ENCODE measurements around the gene NPC1. TPM values are rescaled to one million over a fixed set of nuclear protein-coding genes. Genes with fewer than 3 reads are reported as not detected.
"Not testable (repeated sequence)": the region's sequence is repeated elsewhere in the genome, so short reads cannot be mapped to it uniquely, and the experiment has no call there.

NPC1 gene
- total RNA-seq, 2 experiments from 2014 or later = 25.9 to 27.9 TPM

GRCh38 chr18:23583071-23583865 is 3.0 kb downstream of the NPC1 start:
- intact Hi-C loops (cut with micrococcal nuclease) = loop anchor here (10.0 kb wide), 1 partner anchor 788 kb away; no protein-coding TSS in a partner anchor
- H3K36me3 Mint-ChIP-seq (ENCODE audit: low read depth) = peaks cover 3% of the 10 kb centered on the region
- H3K4me3 Mint-ChIP-seq = no peak overlapping the region
- H3K27me3 Mint-ChIP-seq (ENCODE audit: low read depth) = no peaks in the 10 kb centered on the region
- H3K4me1 Mint-ChIP-seq (ENCODE audit: low read depth) = peaks cover 57% of the 10 kb centered on the region
- no peaks in the 10 kb centered on the region for H3K9me3 Mint-ChIP-seq
- no peak overlapping the region for H3K27ac Mint-ChIP-seq
- CTCF ChIA-PET = interaction anchor here (0.6 to 3.6 kb wide), 4 partner anchors 12 to 120 kb away, joined by 3 to 22 read pairs (median 4); no protein-coding TSS in a partner anchor
- no peak for DNase-seq

DNA sequence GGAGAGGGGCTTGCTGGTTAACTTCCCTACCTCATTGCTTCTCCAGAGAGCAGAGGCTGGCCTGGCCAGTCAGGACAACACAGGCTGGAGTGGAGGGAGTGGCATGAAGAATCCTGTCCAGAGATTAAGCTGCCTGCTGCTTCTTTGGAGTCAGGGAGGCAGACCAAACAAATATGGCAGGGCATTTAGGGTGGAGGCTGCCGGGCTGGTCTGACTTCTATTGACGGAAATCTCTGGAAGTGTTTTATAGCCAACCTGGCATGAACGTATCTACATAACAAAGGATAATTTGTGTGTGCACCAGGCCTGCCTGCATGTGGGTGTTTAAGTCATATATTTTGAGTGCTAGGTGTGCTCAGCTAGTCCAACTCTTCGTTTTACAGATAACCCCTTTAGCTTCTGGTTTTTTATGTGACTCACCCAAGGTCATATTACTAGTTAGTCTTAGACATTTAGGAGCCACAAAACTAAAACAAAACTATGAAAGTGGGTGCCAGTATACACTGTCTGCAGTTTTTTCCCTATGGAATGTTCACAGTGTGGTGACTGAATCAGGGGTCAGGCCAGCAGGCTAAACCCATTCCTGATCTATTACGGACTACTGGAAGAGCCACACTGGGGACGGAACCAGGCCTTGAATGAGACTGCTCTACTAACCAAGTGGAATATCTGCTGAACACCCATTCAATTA is 5.5 kb downstream of the NPC1 start:
- Mint-ChIP-seq H3K27me3 (ENCODE audit: low read depth) (no peaks in the 10 kb centered on the region), H3K4me1 (ENCODE audit: low read depth) (peaks cover 52% of the 10 kb centered on the region), H3K4me3 (no peak overlapping the region), H3K27ac (no peak overlapping the region), H3K36me3 (ENCODE audit: low read depth) (peaks cover 8% of the 10 kb centered on the region), H3K9me3 (no peaks in the 10 kb centered on the region)
- intact Hi-C loops (cut with micrococcal nuclease) = loop anchor here (10.0 kb wide), 1 partner anchor 786 kb away; no protein-coding TSS in a partner anchor
- CTCF ChIA-PET = interaction anchor here (0.6 to 4.1 kb wide), 7 partner anchors 40 to 122 kb away, joined by 3 to 18 read pairs (median 4); no protein-coding TSS in a partner anchor
- DNase-seq = no peak

DNA sequence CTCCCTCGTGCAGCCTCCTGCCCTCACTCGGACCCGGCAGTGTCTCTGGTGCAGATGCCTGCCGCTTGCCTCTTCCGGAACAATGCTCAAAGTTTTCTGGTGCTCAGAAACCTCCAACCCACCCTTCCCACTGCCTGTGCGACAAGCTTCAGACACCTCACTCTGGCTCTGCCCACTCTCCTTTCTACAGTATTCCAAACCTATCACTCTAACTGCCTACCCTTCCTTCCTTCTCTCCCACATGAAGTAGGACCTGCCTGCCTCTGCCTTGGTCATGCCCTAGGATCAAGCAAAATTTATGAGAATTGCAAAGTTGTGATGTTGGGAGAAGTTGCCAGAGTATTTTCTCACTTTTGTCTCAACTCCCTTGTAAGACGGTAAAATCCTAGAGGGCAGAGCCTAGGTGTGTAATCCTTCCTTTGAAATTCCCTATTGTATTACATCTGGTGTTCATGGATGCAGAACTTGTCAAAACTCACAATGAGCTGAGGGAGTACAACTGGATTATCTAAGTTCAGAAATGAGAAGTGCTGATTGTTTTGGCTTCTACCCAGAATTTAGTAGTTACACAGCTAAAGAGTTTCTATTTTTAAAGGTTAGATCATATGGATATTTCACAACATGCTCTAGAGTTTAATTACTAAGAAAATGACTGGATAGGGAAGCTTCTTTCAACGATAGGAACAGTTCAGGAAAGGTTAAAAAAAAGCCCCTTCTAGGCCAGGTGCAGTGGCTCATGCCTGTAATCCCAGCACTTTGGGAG is 7.2 kb downstream of the NPC1 start:
- H3K36me3 Mint-ChIP-seq (ENCODE audit: low read depth) = peaks cover 13% of the 10 kb centered on the region
- peaks cover 53% of the 10 kb centered on the region for H3K4me1 Mint-ChIP-seq (ENCODE audit: low read depth)
- CTCF ChIA-PET = interaction anchor here (4.1 kb wide), 1 partner anchor 63 kb away, joined by 18 read pairs; no protein-coding TSS in a partner anchor
- no peak overlapping the region for H3K27ac Mint-ChIP-seq
- intact Hi-C loops (cut with micrococcal nuclease) = no loop called here
- no peaks in the 10 kb centered on the region for H3K27me3 Mint-ChIP-seq (ENCODE audit: low read depth)
- H3K9me3 Mint-ChIP-seq = no peaks in the 10 kb centered on the region
- H3K4me3 Mint-ChIP-seq = no peak overlapping the region
- DNase-seq = no peak

DNA sequence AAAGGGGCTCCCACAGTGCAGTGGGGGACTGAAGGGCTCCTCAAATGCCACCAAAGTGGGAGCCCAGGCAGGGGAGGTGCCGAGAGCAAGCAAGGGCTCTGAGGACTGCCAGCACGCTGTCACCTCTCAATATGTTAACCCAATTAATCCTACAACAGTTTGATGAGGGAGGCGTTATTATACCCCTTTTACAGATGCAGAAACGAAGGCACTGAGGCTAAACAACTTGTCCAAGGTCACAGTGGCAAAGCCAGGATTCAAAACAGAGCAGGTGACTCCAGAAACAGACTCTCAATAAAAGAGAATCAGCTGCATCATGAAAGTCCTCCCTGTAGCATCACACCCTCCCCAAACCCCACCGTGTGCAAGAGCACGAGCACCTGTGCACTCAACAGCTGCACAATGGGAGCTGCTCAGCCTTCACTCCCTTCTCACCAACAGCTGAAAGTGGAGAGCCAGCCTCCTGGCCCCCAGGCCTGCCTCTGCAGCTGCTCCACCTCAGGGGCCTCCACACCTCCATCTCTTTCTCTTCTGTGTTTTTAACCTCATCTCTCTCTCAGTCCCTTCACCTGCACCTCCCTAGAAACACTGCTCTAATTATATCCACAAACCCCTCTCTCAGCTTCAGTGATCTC is 8.1 kb downstream of the NPC1 start:
- H3K9me3 Mint-ChIP-seq = no peaks in the 10 kb centered on the region
- intact Hi-C loops (cut with micrococcal nuclease) = no loop called here
- no peak overlapping the region for H3K27ac Mint-ChIP-seq
- peaks cover 12% of the 10 kb centered on the region for H3K36me3 Mint-ChIP-seq (ENCODE audit: low read depth)
- peaks cover 56% of the 10 kb centered on the region for H3K4me1 Mint-ChIP-seq (ENCODE audit: low read depth)
- CTCF ChIA-PET = interaction anchor here (4.1 kb wide), 1 partner anchor 62 kb away, joined by 18 read pairs; no protein-coding TSS in a partner anchor
- H3K4me3 Mint-ChIP-seq = no peak overlapping the region
- no peaks in the 10 kb centered on the region for H3K27me3 Mint-ChIP-seq (ENCODE audit: low read depth)
- no peak for DNase-seq

GRCh38 chr18:23577521-23577920 is 8.8 kb downstream of the NPC1 start:
- H3K4me1 Mint-ChIP-seq (ENCODE audit: low read depth) = peaks cover 55% of the 10 kb centered on the region
- CTCF ChIA-PET, H3K4me3 Mint-ChIP-seq: not testable (repeated sequence)

DNA sequence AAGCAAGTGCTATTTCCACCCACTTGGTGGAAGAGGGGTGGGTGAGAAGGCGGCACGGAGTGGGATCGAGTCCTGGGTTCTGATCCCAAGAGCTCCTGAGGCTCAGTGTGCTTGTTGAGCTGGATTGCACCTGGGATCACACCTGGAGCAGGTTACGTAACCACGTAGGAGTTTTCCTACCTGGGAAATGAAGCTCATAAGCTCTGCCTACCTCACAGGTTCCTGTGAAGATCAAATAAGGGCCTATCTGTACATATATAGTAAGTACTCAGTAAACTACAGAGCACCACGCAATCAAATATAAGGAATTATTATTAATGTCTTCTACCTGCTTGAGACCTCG is 11.0 kb downstream of the NPC1 start:
- CTCF ChIA-PET = interaction anchor here (0.6 to 1.4 kb wide), 2 partner anchors 10 to 164 kb away, joined by 3 read pairs; no protein-coding TSS in a partner anchor
- peaks cover 39% of the 10 kb centered on the region for H3K4me1 Mint-ChIP-seq (ENCODE audit: low read depth)
- intact Hi-C loops (cut with micrococcal nuclease) = no loop called here
- H3K27me3 Mint-ChIP-seq (ENCODE audit: low read depth) = no peaks in the 10 kb centered on the region
- DNase-seq = no peak
- no peaks in the 10 kb centered on the region for H3K9me3 Mint-ChIP-seq
- no peak overlapping the region for H3K4me3 Mint-ChIP-seq
- peak overlapping the region; percentile 83 for H3K27ac Mint-ChIP-seq
- peaks cover 20% of the 10 kb centered on the region for H3K36me3 Mint-ChIP-seq (ENCODE audit: low read depth)

More at GRCh38 chr18:23577521-23577920, 8.8 kb downstream of the NPC1 start:
- H3K27me3 Mint-ChIP-seq (ENCODE audit: low read depth); H3K9me3 Mint-ChIP-seq; DNase-seq; intact Hi-C loops (cut with micrococcal nuclease); H3K27ac Mint-ChIP-seq: not testable (repeated sequence)
- peaks cover 10% of the 10 kb centered on the region for H3K36me3 Mint-ChIP-seq (ENCODE audit: low read depth)

DNA sequence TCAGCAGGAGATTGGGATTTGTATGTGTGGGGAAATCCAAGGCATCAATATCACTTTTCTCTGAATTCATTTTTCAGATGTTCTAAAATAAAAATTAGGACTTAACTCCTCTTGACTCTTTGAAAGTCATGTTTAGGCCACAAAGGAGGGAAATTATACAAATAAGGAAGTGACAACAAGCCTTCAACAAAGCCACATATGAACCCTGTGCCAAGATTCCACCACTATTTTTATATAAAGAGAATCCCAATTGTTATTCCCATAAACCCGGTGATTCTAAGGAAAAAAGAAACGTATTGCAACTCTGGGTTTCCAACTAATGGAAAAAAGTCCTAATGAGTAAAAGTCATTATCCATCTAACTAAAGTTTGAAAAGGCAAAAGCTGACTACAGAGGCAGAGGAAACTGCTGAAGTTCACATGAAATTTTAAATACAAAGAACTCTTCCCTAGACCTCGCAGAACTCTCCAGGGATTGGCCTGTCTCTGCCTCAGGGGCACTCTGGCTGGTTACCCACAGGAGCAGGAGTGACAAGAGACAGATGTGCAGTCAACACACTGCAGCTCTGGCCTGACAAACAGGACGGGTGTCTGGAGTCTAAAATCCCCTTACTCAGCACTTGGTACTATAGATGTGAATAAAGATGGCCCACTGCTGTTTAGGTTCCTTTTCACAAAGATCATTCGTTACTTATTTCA is 11.5 kb downstream of the NPC1 start:
- Mint-ChIP-seq H3K27me3 (ENCODE audit: low read depth) (no peaks in the 10 kb centered on the region), H3K4me1 (ENCODE audit: low read depth) (peaks cover 37% of the 10 kb centered on the region), H3K4me3 (no peak overlapping the region), H3K36me3 (ENCODE audit: low read depth) (peaks cover 24% of the 10 kb centered on the region), H3K27ac (peak overlapping the region; percentile 83), H3K9me3 (no peaks in the 10 kb centered on the region)
- intact Hi-C loops (cut with micrococcal nuclease) = loop anchor here (1.0 kb wide), 3 partner anchors 11 to 71 kb away; partner anchors contain the start of genes NPC1 and RMC1
- CTCF ChIA-PET = interaction anchor here (0.6 to 1.4 kb wide), 2 partner anchors 11 to 164 kb away, joined by 3 read pairs; no protein-coding TSS in a partner anchor
- DNase-seq = no peak

DNA sequence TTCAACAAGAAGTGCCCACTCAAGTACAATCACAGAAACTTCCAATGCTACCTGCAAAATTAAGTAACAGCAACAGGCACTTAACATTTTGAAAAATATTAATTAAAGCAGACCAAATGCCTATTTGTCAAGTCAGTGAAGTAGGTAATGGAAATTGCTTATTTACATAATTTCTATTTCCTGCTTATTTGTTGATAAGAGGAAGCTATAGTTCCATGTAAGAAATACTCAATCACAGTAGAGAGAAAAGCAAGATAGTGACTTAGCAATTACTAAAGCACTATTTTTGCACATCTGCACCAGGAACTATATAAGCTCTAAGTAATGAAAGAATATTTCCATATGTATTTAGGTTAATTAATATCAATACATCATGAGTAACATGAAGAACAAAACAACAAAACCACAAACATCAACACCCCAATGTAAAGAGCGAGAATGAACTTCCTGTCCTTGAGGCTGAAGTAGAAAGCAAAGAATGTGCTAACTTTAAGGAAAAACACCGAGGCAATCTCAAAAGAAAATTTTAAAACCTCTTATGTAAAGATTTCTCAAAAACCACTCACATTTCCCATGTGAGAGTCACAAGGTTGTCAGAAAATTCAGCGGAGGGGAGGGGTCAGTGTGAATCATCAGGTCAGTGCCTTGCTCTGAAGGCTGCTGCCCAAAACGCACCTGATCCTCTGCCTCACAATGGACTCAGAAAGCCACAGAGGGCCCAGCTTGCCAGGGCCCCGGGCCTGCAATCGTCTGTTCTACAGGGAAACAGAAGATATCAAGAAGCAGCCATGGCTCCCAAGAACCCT is 12.5 kb downstream of the NPC1 start:
- H3K27ac Mint-ChIP-seq = peak overlapping the region; percentile 83
- no peak overlapping the region for H3K4me3 Mint-ChIP-seq
- peaks cover 30% of the 10 kb centered on the region for H3K36me3 Mint-ChIP-seq (ENCODE audit: low read depth)
- H3K27me3 Mint-ChIP-seq (ENCODE audit: low read depth) = no peaks in the 10 kb centered on the region
- CTCF ChIA-PET = no interaction called here
- intact Hi-C loops (cut with micrococcal nuclease) = loop anchor here (1.0 kb wide), 3 partner anchors 11 to 71 kb away; partner anchors contain the start of genes NPC1 and RMC1
- H3K4me1 Mint-ChIP-seq (ENCODE audit: low read depth) = peaks cover 32% of the 10 kb centered on the region
- no peaks in the 10 kb centered on the region for H3K9me3 Mint-ChIP-seq
- DNase-seq = peak; percentile 64

DNA sequence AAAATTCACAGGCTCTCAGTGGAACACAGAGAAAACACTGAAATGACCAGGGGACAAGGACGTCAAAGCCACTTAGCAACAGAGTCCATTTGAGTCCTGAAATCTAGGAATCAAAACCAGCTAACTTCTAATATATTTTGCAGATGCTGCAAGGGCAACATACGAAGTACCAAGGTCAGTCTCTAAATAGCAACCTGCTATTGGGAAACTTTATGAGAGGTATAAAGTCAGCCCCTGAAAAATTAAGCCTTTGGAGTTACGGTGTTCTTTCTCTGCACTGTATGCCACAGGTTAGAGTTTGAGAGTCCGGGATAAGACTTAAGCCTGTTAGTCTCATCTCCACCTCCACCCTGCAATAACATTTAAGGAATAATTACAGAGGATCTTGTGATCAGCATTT is 13.3 kb downstream of the NPC1 start:
- CTCF ChIA-PET = no interaction called here
- H3K4me1 Mint-ChIP-seq (ENCODE audit: low read depth) = peaks cover 26% of the 10 kb centered on the region
- H3K27me3 Mint-ChIP-seq (ENCODE audit: low read depth) = no peaks in the 10 kb centered on the region
- H3K36me3 Mint-ChIP-seq (ENCODE audit: low read depth) = peaks cover 37% of the 10 kb centered on the region
- DNase-seq = no peak
- H3K27ac Mint-ChIP-seq = no peak overlapping the region
- H3K4me3 Mint-ChIP-seq = no peak overlapping the region
- intact Hi-C loops (cut with micrococcal nuclease) = no loop called here
- no peaks in the 10 kb centered on the region for H3K9me3 Mint-ChIP-seq

DNA sequence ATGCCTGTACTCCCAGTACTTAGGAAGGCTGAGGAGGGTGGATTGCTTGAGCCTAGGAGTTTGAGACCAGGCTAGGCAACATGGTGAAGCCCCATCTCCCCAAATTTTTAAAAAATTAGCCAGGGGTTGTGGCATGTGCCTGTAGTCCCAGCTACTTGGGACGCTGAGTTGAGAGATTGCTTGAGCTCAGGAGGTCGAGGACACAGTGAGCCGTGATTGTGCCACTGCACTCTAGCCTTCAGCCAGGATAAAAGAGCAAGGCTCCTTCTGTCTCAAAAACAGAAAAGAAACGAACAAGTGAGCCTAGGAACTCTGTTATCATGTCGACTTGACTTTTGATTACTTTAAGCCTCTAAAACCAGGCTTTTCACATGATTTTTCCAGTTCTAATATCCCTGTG is 13.7 kb downstream of the NPC1 start:
- no peak overlapping the region for H3K27ac Mint-ChIP-seq
- intact Hi-C loops (cut with micrococcal nuclease) = no loop called here
- peaks cover 26% of the 10 kb centered on the region for H3K4me1 Mint-ChIP-seq (ENCODE audit: low read depth)
- no peaks in the 10 kb centered on the region for H3K9me3 Mint-ChIP-seq
- H3K4me3 Mint-ChIP-seq = no peak overlapping the region
- CTCF ChIA-PET = interaction anchor here (0.5 to 0.8 kb wide), 2 partner anchors 22 to 140 kb away, joined by 3 read pairs; no protein-coding TSS in a partner anchor
- no peak for DNase-seq
- H3K36me3 Mint-ChIP-seq (ENCODE audit: low read depth) = peaks cover 38% of the 10 kb centered on the region
- no peaks in the 10 kb centered on the region for H3K27me3 Mint-ChIP-seq (ENCODE audit: low read depth)
